NCI-H187 treated with DMSO at 0.1 percent for 48 hours (cell line): ENCODE measurements around the gene CALHM5.
"Not testable (repeated sequence)": the region's sequence is repeated elsewhere in the genome, so short reads cannot be mapped to it uniquely, and the experiment has no call there.

Experiments used
- DNase-seq: peaks from one replicate; lab custom pipeline; 2025; lab: John Stamatoyannopoulos, UW

The CALHM5 gene, protein sequence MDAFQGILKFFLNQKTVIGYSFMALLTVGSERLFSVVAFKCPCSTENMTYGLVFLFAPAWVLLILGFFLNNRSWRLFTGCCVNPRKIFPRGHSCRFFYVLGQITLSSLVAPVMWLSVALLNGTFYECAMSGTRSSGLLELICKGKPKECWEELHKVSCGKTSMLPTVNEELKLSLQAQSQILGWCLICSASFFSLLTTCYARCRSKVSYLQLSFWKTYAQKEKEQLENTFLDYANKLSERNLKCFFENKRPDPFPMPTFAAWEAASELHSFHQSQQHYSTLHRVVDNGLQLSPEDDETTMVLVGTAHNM

GRCh38 chr6:116511424-116512110 lies at the start of gene CALHM5:
Gene CALHM5 (plus strand): TSS chr6:116511639. CDS start chr6:116511697, 58 bp downstream.
- no peak for DNase-seq

- DNase-seq: no peak
Observed at GRCh38 chr6:116461932-116462885, 49.2 kb upstream of the CALHM5 start.

- DNase-seq: no peak
Observed at GRCh38 chr6:116463301-116463700, 48.1 kb upstream of the CALHM5 start.

- DNase-seq: no peak
Observed at GRCh38 chr6:116465246-116465645, 46.2 kb upstream of the CALHM5 start.

- no peak for DNase-seq
Observed at GRCh38 chr6:116467096-116467495, 44.3 kb upstream of the CALHM5 start.

DNA sequence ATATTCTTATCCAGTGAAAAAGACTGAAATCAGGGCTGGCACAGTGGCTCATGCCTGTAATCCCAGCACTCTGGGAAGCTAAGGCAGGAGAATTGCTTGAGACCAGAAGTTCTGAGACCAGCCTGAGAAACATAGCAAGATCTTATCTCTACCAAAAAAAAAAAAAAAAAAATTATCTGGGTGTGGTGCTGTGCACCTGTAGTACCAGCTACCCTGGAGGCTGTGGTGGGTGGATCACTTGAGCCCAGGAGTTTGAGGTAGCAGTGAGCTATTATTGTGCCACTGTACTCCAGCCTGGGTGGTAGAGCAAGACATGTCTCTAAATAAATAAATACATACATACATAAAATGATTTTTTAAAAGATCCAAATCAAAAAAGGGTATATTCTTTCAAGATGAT lies 43.9 kb upstream of the CALHM5 start:
- DNase-seq: no peak

- DNase-seq: no peak
Observed at GRCh38 chr6:116468293-116468692, 43.1 kb upstream of the CALHM5 start.

DNA sequence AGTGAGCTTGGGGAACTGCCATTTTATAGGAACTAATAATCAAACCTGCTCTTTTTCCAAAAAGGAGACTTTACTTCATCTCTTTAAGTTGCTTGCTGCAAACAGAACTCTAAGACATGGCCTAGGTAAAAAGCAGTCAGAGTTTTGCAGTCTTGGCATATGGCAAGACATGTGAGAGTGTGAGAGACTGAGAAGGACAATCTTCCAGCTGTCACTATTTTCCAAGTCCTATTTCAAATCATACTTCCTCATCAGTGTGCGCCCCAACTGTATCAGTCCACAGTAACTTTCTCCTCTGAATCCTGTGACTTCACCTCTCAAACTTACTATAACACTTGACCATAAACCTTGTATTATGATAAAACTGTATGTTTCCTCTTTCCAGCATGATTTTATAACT lies 39.9 kb upstream of the CALHM5 start:
- no peak for DNase-seq

DNA sequence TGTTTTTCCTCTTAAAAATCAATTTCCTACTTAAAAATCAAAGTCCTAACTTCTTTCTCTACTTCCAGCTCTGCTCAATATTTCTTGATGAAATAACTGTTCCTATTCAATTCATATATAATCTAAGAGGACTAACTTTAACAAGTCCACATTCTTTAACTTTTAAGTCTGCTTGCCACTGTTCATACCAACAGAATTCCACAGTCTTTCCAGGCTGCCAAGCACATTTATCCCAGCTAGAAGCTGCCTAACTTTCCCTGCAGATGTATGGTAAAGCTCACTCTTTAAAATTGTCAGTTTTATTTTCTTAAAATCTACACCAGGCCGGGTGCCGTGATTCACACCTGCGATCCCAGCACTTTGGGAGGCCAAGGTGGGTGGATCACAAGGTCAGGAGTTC lies 38.7 kb upstream of the CALHM5 start:
- DNase-seq: no peak

GRCh38 chr6:116475141-116475540 lies 36.3 kb upstream of the CALHM5 start:
- no peak for DNase-seq

DNA sequence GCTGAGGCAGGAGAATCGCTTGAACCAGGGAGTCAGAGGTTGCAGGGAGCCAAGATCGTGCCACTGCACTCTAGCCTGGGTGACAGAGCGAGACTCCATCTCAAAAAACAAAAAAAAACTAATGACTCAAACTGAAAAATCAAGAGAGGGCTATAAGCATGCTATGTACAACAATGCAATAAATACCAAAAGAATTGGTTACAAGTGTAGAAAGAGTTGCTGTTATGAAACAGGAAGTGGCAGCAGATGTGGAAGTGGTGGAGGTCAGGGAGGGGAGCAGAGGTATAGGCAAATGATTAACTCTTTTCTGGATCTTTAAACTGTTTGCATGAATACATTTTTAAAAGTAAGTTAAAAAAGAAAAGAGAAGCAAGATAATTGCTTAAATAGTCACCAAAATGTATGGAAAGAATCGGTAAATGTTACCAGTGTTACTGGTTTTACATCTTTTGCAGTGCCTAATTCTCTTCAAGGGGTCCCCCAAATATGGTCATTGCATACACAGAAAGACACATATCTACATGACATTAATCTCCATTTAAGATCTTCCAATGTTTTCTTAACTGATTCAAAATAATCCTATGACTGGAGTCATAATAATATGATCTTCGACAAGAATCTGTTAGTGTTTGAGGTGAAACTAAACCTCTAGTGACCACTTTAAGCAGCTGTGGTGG lies 35.3 kb upstream of the CALHM5 start:
- no peak for DNase-seq

DNA sequence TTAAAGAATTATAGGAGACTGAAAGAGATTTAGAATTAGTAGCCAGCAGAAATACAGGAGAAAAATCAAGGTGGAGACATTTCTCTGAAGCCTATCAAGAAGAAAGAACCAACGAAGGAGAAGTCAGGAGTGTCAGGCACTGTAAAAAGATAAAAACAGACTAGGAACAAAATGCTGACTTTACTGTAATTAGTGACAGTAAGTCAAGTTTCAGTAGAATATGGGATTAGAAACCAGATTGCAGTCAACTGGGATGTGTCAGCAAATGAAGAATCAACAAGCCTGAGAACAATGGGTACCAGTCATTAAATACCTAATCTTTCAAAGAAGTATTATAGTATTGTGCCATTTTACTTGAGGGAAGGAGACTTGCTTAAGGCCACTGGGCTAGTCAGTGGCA lies 28.7 kb upstream of the CALHM5 start:
- DNase-seq: no peak

GRCh38 chr6:116483616-116484015 lies 27.8 kb upstream of the CALHM5 start:
- DNase-seq: no peak

DNA sequence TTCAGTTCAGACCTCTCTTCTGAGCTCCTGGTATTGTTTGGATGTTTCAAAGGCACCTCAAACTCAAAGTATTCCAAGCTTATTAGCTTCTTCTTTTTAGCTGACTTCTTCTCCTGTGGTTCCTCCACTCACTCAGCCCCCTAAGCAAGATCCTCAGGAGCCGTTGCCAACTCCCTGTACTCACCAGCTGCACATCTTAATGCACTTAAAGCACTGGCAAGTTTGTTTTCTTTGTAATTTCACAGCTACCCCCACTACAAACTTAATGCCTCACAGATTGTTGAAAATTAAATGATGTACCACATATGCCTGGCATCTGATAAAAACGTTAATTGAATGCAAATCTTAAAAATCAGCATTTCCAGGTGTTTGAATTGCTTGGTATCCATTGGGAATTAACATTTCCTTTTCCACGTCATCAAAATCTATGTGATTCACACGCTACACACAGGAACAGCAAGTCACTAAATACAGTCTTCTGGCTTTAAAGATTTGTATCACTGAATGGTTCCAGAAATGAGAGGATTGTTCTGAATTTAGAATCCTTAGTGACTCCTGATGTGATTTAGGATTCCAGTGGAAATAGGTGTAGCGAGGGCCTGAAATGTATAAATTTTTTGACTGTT lies 25.8 kb upstream of the CALHM5 start:
- DNase-seq: no peak

GRCh38 chr6:116491610-116492330 lies 19.7 kb upstream of the CALHM5 start:
- no peak for DNase-seq

DNA sequence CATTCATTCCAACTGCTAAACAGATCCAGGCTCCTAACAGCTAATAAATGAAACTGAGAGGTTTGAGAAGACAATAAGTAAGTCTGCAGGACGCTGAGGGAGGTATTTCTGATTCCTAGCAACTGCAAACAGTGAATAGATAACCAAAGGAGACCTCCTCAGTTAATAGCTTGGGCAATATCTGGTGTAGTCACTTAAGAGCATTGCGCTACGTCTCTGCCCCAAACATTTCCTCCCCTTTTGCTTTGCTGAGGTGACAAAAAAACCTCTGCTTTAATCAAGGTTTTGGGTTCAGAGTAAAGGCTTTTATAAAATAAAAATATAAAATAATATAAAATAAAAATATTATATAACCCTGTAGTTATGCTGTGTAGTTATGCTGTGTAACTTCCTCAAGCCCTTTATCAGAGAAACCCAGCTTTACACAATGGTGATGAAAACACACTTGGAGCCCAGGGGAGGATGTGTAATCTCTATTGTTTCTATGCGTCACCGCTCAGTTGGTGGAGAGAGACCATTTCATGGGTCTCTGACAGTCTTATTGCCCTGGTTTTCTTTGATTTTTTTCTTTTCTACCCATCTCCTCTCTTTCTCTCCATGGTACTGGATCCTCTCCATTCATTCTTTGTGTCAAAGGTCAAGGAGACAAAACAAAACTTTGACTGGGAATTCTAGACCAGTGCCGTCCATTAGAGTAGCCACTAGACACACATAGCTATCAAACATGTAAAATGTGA lies 18.9 kb upstream of the CALHM5 start:
- no peak for DNase-seq

GRCh38 chr6:116495161-116495560 lies 16.3 kb upstream of the CALHM5 start:
- not testable (repeated sequence) for DNase-seq

GRCh38 chr6:116497113-116497676 lies 14.2 kb upstream of the CALHM5 start:
- DNase-seq: no peak

- no peak for DNase-seq
Observed at GRCh38 chr6:116500969-116501433, 10.4 kb upstream of the CALHM5 start.

DNA sequence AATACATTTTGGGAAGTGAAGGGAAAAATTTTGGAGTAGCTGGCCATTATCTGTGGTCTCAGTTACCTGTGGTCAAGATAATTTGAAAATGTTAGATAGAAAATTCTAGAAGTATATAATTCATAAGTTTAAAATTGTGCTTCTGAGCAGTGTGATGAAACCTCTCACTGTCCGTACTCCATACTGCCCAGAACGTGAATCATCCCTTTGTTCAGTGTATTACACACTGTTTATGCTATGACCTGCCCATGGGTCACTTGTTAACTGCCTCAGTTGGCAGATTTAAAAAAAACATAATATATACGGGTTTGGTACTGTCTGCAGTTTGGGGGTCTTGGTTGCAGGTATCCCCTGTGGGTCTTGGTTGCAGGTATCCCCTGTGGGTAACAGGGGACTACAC lies 4.1 kb upstream of the CALHM5 start:
- no peak for DNase-seq
